GM18526 (cell line): ENCODE data around the gene B4GALT1.

Experiments used
- POLR2A ChIP-seq: IDR thresholded peaks from 3 replicates; pipeline ENCODE4 v1.6.1; 2011; ENCODE audit not compliant: insufficient read length; ENCODE audit errors: extremely low read depth

Gene B4GALT1

DNA sequence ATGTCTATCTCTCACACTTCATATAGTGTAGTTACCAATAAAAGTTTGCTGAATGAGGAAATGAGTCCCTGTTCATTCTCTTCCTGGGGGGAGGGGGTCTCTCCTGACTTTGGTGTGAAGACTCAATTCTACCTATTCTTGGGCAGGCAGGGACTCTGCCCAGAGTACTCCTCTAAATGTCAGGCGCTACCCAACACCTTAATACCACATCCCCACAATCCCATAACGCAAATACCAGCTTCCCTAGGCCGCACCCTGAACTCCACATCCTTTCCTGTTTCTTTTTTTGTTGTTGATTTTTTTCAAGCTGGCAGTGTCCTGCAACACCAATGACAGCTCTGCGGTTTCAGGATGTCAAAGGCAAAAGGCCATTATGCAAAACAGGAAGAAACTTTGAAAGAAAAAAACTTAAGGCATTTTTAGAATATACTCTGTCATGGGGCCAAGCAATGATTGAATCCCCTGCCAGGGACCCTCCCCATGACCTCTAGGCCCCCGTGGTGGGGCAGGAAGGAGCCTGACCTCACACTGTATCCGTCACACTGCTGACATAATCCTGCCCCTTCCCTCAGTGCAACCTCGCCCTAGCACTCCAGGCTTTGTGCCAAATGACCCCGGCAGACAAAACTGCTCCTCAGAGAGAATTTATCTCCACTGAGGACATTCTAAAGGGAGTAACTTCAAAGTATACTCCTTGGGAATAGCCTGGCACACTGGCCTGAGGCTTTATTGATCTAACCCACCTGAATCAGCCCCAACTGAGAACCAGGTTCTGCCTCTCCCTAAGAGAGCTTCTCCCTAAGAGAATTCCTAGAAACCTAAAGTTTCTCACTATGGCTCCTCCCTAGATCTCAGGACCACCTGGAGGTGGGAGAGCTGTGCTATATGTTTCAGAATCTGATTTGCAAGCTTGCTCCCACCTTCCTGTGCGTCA, 8.0 kb downstream of the B4GALT1 start:
- no peak for TF ChIP-seq POLR2A

DNA sequence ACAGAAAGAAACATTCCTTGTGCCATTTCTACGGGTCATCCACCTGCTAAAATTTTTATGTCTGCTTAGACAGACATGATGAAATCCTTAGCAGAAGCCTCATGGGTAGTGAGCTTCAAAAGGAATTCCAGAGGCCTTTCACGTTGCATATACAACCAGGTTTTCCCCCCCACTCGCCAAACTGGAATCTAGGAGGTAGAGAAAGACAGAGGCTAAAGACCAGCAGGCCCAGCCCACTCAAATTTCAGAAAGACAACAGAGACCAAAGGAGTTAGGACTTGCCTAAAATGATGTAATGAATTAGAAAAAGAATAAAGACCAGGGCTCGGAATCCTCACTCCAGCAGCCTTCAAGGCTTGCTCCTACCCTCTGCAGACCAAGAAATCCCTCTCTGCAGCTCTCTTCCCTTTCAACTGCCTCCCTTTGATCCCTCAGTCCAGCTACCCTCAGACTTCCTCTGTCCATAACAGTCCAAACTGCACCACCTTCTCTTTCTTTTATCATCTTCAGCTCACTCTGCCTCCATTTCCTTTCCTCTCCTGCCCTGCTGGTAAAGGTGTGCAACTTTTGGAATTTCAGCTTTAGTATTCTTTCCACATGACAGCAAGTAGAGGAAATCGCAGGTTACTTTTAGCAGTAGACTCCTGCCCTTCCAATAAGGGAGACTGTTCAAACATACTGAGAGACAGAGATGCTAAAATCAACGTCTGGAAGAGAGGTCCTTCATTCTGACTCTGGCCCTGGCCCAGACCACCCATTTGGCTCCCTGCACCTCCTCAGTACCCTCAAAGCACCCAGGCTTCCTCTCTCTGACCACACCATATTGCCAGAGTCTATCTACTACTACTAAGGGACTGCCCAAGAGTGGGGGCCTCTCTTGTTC, 8.9 kb downstream of the B4GALT1 start:
- TF ChIP-seq POLR2A: no peak

DNA sequence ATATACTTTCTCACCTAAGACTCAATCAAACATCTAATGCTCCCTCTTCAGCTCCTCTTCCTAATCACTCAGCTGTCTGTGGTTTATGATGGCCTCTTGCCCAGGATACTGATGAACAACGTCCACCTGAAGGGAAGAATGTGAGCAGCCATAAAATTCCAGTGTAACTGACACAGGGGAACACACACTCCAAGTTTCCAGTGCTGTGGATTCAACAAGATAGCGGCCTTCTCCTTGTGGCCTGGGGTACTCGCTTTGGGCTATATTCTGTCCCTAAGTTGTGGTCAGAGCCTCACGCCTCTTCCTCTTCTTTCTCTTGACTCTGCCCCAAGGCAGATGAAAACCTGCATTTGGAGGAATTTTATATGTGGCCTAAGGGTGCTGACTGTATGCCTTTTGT, 11.7 kb downstream of the B4GALT1 start:
- TF ChIP-seq POLR2A: no peak

DNA sequence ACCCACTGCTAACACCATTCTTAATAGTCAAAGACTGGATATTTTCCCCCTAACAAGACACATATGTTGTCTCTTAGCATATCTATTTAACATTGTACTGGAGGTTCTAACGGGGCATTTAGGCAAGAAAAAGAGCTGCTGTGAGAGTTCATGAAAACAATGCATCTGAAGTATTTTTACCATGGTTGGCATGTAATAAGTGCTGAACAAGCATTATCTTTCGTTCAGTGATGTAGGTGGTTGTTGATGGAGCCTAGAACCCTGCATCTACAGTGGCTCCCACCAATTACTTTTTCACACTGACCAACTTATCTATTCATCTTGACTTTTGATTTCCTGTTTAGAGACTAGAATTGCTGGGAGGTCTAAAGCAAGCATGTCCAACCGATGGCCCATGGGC, 12.8 kb downstream of the B4GALT1 start:
- no peak for TF ChIP-seq POLR2A

DNA sequence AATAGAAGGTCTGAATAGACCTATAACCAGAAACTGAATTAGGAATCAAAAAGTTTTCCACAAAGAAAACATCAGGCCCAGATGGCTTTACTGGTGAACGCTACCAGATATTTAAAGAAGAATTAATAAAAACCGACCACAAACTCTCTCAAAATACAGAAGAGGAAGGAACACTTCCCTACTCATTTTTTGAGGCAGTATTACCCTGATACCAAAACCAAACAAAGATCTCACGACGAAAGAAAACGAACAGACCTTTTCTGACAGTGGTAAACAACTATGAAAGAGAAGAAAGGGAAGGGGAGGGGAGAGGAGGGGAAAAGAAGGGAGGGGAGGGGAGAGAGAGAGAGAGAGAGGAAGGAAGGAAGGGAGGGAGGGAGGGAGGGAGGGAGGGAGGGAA, 13.5 kb downstream of the B4GALT1 start:
- no peak for TF ChIP-seq POLR2A

DNA sequence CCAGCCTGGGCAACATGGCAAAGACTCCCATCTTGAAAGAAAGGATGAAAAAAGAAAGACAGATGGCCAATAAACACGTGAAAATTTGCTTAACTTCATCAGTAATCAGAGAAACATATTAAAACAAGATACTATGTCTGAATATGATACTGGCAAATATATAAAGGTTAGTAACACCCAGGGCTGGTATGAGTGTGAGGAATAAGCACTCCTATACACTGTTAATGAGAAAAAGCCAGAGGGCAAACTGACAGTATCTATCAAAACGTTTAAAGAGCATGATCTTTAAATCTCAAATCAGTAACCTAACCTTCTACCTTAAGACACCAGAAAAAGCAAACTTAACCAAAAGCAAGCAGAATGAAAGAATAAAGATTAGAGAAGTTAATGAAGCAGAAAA, 14.1 kb downstream of the B4GALT1 start:
- TF ChIP-seq POLR2A: no peak

DNA sequence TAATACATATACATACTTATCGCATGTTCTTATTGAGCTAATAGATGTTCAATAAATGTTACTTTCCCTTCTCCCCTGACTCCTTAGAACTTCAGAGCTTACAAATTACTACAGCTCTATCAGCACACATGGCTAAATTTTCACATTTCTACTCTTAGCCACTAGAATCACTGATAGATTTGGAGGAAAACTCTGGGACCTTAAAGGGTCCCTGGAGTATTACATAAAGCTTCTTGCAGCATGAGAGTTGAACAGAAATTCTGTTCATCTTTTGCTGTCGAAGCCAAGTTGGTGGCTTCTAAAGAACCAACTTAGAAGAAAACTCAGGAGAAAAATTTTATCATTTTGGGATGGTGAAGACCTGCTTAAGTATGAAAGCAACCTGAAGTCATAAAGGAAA, 15.5 kb downstream of the B4GALT1 start:
- no peak for TF ChIP-seq POLR2A

DNA sequence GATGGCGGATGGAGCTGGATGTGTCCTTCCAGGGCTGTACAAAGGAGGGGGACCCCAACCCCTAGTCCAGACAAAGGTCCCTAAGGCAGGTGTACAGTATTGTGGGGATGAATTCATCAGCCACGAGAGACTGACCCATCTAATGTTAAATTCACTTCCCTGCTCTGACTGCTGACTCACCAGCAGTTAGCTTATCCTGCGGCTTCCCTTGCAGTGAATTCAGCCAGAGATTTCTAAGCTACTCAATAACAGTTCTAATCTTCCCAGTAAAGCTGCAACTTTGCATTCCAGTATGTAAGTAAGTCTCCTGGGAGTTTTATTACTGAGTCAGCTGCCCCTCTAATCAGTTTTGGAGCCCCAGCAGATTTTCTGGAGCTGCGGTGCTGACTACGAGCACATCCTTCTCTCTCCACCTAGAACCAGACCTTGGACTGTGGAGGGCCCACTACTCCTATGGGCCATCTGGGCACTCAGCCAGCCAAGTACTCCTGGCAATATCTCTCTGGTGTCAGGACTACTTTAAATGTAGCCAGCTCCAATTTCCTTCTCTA, 16.1 kb downstream of the B4GALT1 start:
- no peak for TF ChIP-seq POLR2A

DNA sequence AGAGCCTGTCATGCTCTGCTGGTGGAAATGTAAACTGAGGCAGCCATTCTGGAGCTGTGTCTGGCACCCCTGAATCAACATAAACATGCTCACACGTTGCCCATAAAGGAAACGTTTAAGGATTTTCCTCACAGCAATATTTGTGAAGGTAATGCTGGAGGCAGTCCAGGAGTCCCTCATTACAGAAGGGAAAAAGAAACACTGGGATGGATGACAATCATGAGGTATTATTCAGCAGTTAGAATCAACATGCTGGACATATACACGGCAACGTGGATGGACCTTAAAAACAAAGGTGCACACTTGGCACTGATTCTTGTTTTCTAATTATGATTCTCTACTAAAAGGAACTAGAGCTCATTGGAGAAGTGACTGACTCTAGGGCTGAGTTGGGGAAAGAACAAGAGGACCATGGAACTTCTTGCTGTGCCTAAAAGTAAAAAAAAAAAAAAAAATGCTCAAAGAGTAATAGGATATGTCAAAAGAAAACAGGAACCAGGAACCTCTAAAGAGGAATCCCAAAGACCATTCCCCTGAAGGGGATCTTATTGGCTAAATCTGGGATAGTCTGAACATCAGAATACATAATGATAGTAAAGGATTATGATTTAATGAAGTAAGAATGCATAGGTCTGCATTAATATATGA, 18.6 kb downstream of the B4GALT1 start:
- no peak for TF ChIP-seq POLR2A

DNA sequence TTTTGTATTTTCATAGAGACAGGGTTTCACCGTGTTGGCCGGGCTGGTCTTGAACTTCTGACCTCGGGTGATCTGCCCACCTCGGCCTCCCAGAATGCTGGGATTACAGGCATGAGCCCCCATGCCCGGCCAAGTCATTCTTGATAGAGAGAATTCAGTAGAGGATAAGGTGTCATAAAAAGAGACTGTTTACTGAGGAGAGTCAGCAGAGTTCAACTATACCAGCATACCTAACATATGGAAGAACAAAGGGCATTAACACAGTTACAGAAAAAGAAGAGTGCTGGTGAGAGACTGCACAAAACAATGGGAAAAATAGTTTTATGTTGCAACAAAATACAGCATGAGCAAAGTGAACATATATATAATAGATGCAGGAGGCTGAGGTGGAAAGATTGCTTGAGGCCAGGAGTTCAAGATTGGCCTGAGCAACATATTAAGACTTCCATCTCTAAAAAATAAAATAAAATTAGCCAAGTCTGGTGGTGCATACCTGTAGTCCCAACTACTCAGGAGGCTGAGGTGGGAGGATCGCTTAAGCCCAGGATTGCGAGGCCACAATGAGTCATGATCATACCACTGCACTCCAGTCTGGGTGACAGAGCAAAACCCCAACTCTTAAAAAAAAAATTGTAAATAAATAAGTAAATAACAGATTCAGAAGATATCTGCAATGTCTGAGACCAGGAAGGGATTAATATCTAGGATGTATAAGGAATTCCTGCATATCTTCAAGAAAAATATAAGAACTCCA, 19.5 kb downstream of the B4GALT1 start:
- no peak for TF ChIP-seq POLR2A

DNA sequence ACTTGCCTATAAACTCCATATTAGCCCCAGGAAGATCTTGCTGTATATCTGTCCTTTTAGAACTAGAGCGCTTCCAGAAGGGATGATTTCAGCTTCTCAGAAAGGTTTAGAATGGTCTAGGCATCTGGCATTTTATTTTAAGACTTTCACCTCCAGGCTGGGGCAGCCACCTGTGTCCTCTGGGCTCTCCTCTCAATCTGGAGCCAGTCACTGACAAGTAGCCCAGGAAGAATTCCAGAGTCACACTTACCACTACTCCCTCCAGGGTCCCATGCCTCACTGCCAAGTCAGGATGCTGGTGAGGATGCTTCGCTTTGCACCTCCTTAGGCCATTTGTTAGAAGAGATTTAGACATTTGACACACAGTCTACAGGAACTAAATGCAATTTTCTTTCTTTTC, 20.8 kb downstream of the B4GALT1 start:
- TF ChIP-seq POLR2A: no peak

DNA sequence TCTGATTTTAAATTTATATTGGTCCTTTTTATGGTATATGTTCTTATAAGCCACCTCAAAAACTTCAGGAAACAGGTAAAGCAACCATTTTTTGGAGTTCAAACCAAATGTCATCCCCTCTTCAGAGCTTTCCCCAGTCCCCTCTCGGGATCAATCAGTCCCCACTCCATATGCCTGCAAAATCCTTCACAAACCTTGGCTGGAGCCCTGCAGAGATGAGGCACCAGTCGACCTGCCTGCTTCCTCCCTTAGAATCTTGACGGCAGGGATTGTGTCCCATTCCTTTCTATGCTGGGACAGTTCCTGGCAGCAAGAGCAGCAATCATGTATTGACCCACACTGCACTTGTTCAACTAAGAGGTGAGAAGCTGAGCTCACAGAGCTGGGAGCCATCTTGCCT, 22.6 kb downstream of the B4GALT1 start:
- TF ChIP-seq POLR2A: no peak

DNA sequence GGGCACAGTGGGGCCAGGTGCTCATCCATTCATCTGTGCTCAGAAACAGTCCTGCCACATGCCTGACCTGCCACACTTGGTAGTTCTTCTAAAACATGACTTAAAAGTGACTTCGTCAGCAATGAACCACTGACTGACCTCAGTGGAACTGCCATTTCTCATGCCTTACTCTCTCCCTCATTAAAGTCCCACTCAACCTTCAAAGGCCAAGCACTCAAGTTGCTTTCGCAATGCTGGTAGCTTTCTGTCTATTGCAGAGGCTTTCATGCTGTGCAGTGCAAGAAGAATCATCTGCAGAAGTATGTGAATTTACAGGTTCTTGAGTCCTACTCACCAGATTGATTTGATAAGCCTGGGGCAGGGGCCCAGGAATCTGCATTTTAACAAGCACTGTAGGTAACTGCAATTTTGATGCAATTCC, 23.9 kb downstream of the B4GALT1 start:
- no peak for TF ChIP-seq POLR2A

DNA sequence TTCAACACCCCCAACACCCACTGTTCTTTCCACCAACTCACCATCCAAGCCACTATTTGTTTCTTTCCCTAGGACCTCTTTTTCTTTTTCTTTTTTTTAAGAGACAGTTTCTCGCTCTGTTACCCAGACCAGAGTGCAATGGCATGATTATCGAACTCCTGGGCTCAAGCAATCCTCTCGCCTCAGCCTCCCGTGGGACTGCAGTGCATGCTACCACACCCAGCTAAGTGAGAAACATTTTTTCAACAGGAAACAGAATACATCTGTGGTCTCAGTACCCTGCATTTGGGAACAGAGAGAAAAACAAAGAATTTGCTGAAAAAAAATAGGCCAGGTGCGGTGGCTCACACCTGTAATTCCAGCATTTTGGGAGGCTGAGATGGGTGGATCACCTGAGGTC, 24.6 kb downstream of the B4GALT1 start:
- TF ChIP-seq POLR2A: no peak

DNA sequence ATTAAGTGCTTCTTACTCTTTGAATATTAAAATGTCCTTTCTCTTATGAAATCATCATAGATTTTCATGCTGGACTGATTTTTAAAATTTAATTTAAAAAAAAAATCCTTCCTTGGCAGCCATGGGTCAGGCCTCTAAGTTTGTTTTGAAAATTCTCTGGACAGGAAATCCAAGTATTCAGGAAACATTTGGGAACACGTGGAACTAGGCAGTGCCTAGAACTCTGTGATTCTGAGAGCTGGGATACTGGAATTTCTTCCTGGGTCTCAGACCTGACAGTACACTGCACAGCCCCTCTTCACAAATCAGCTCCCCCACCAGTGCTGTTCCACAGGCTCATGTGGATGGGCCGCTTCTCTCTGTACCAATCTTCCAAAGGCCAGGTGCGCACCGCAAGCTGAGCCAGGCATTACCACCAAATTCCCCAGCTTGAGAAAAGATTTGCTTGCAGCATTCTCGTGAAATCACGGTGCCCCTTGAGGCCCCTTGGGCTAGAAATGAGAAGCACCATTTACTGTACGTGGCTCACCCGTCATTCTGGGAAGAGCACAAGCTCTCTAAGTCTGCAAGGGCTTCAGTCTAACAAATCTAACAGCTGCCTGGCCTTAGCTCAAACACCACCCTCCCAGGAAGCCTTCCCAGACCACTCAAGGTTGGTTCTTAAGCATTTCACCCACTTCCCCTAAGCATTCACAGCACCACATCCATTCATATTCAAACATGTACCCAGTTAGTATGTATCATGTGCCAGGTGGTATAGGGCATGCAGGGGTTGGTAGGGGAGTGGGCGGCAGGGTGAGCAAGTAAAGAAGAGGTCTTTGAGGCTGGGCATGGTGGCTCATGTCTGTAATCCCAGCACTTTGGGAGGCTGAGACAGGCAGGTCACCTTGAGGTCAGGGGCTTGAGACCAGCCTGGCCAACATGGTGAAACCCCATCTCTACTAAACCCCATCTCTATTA, 26.5 kb downstream of the B4GALT1 start:
- no peak for TF ChIP-seq POLR2A
